HG02973 (cell line): ENCODE measurements around the gene LTBR.
"Not testable (repeated sequence)": the region's sequence is repeated elsewhere in the genome, so short reads cannot be mapped to it uniquely, and the experiment has no call there.

ENCODE experiments used
- ATAC-seq: cut with Tn5 transposase; IDR thresholded peaks from one replicate; pipeline ENCODE4 v1.9.1; 2021; ENCODE audit warnings: moderate library complexity; ENCODE audit not compliant: unreplicated experiment

Gene LTBR

DNA sequence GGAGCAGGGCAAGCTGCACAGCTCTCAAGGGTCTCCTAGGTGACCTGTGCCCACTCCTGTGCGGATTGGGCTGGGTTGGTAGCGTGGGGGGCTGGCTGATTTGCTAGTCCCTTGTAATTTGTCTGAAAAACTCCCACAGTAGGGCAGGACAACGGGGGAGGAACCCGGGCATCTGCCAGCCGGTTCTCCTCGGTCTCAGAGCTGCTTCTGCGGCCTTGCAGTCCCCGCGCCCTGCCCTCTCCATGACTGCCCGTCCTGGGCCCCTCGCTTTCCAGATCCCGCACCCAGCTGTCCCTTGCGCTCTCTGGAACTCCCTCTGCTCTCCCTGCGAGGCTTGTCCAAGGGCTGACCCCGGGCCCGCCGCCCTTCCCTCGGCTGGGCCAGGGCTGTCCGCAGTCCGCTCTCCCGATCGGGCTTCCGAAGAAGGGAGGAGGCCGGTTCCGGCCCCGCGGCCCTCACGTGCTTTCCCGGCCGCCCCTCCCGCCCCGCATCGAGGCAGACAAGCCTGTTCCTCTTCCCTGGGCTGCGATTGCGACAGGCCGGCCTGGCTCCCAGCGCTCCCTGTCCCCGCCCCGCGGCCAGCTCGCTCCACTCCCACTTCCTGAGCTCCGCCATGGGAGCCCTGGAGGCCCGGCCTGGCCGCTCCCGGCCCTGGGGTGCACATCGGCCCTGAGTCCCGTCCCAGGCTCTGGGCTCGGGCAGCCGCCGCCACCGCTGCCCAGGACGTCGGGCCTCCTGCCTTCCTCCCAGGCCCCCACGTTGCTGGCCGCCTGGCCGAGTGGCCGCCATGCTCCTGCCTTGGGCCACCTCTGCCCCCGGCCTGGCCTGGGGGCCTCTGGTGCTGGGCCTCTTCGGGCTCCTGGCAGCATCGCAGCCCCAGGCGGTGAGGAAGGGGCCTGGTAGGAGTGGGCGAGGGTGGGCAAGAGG lies at the start of gene LTBR:
LTBR (plus strand) TSS at position 591 of the 927 bp plus-strand sequence; CDS start at position 788, 197 bp downstream.
- ATAC-seq = no peak

DNA sequence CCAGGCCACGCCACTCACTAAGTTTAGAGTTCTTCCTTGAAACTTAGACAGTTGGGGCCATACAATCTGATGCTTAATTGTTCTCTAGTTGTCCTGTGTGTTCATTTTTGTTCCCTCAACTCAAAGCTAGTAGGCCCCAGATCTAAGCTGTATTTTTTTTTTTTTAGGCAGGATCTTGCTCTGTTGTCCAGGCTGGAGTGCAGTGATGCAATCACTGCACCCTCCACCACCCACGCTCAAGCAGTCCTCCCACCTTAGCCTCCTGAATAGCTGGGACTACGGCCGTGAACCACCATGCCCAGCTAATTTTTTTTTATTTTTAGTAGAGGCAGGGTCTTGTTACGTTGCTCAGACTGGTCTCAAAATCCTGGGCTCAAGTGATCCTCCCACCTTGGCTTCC lies 49.6 kb upstream of the LTBR start:
- no peak for ATAC-seq

DNA sequence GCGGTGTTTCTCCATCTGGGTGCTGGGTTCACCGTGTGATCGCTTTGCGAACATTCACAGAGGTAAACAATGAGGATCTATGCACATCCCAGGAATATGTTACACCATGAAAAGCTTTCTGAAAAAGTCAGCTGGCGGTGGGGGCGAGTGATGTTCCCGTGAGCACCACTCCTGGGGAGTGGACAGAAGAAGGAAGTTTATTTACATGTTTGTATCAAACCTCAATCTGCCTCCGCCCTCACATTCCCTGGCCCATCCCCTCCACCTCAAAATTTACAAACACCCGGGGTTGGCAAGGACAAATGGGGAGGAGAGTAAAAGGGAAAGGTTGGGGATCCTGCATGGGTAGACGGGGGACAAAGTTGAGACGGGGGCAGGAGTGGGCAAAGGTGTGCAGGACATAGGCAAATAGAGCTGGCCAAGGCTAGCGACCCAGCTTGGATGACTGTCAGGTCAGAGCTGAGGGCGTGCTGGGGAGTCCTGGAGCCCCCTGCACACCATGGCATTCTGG lies 49.0 kb upstream of the LTBR start:
- ATAC-seq = no peak

DNA sequence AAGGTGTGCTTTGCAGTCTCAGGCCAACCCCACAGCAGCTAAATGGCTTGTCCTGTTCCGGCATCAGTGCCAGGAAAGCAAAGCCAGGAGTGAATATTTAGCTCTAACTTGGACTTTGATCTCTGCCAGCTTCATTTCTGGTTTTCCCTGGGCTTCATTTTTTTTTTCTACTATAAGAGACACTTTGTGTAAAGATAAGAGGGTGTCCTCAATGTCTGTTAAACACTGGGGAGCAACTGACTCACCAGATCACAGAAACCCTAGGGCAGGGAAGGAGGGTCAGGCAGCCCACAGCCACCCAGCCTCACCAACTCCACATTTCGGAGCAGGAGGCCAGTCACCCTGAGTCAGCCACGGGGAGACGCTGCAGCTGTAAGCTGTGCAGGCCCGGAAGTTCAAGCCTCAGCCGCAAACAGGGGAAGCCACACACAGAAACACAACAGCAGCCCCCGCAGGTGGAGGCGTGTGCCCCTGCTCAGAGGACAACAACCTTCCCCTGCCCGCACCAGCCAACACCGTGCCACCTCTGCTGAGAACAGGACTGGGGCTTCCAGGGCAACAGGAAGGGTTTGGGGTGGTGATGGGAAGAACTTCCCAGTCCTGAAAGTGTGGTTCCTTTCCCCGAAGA lies 48.4 kb upstream of the LTBR start:
- ATAC-seq = no peak

DNA sequence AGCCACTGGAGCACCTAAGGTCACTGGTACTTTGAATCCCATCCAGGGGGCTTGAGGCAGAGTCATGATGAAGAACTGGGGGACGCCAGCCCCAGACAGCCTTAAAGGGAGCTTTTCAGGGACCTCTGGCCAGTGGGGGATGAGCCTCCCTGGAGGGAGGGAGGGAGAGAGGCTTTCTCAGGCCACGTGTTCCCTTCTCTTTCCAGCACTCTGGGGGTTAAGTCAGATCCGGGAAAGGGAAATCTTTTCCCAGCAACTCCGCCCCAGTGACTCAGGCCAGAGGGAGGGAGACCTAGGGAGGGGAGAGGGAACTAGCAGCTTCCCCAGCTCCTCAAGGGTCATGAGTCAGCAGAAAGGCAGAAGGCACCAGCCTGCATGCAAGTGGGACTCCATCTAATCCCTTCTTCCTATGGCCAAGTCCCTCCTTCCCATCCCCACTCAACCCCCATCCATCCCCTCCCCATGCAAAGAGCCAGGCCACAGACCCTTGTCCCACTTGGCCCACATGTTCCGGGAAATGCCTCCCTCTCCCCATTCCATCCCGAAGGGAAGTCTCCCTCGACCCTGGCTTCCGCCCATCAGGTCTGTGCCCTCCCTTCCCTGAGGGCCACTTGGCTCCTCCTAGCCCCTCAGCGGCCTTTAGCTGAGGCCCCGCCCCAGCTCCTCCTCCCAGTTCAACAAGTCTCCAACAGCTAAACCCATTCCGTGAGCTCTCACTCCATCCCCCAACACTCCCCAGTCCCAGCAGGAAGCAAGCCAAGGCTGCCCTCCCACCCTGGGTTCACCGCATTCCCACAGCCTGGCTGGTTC lies 47.7 kb upstream of the LTBR start:
- no peak for ATAC-seq

DNA sequence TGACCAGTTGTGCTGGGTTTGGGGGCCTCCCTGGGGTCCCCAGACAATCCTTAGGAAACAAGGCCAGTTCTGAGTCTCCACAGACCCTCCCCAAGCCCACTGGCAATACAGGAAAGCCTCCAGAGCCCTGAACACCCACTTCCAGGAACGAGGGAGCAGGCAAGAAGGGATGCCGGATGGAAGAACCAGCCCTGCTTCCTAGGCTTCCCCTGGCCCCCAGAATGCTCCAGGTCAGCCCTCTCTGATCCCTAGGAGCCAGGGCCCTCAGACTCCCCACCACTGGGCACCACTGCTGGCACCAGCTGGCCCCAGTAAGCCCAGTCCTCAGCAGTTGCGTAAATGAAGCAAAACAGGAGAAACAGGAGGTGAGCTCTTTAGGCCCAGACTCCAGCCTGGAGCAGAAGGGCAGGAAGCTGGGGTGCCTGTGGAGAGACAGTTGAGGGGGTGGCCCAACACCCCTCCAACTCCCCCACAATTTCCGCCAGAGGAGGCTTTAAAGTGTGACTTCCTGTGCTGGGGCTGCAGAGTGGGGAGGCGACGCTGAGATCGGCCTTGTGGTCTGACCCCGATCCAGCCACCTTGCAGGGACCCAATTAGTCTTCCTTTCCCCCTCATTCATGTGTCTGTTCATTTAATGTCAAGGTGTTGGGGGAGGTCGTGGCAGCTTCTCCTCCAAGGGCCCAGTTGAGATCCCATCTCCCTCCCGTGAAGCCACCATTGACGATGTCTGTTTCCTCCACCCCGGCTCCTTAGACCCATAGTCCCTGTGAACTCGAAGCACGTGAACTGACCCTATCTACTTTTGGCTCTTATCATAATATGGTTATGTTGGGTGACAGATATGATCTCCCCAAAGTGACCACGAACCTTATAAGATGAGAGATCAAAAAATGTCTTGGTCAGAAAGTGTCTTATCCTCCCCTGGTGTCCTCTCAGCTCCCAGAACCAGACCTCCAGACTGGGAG lies 46.8 kb upstream of the LTBR start:
- no peak for ATAC-seq

DNA sequence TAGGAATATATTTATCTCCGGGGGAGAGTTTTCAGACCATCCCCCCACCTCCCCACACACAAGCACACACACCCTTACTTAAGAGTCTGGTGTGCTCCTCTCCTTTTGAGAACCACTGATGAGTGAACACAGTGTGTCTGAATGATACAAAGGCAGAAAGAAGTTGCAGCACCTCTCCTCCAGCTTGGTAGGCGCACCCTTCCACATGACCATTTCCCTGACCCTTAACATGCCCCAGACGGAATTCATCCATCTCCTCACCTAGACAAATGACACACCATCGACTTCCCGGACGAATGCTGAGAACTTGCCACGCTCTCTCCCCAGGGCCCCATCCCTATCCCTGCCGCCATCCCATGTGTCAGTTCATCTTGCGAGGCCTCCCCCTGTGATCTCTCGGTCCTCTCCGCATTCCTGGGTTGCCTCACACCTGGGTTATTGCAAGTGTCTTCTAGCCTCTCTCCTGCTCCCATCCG lies 46.0 kb upstream of the LTBR start:
- no peak for ATAC-seq

DNA sequence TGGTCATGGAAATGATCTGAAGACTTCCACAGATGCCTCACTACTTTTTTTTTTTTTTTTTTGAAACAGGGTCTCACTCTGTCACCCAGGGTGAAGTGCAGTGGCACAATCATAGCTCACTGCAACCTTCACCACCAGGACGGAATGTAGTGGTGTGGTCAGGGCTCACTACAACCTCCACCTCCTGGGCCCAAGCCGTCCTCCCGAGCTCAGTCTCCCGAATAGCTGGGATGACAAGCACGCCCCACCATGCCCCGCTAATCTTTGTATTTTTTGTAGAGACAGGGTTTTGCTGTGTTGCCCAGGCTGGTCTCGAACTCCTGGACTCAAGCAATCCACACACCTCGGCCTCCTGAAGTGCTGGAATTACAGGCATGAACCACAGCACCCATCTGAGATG lies 45.4 kb upstream of the LTBR start:
- ATAC-seq = not testable (repeated sequence)

DNA sequence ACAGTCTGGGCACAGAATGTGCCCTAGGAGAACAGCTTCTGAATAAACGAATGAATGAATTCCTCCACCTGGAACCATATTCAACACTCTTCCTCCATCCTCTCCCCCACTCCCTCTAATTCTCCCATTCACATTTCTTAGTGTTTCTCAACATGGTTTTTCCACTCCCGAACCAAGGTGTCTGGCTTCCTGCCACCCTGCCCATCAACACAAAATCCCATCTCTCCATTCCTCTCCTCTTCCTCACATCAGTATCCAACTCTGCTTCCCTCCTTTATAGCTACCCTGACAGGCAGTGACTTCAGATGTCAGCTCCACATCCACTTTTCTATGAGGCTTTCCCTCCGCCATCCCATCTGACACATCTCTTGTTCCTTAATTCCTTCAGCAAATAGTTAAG lies 45.0 kb upstream of the LTBR start:
- no peak for ATAC-seq

DNA sequence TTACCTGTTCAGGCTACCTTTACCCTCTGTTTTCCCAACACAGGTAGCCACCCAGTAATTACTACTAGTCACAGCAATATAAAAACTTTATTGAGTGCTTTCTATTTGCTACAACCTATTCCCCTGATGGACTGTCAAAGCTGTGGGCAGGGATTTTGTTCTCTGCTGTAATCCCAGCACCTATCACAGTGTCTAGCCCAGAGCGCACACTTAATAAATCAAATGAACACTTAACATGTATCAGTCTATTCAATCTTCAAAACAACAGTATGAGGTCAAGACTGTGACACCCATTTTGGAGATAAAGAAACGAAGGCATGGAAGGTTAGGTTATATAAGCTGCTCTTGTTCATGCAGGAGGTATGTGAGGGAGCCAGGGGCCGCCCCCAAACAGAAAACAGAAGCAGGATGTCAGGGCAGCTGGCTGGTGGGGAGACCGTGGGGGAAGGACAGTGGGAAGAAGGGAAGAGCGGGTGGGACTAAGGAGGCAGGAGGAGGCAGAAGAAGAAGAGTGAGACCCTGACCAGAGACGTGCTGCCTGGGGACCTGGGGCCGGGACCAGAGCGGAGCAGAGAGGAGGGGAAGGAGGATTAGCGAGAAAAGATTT lies 43.8 kb upstream of the LTBR start:
- no peak for ATAC-seq

DNA sequence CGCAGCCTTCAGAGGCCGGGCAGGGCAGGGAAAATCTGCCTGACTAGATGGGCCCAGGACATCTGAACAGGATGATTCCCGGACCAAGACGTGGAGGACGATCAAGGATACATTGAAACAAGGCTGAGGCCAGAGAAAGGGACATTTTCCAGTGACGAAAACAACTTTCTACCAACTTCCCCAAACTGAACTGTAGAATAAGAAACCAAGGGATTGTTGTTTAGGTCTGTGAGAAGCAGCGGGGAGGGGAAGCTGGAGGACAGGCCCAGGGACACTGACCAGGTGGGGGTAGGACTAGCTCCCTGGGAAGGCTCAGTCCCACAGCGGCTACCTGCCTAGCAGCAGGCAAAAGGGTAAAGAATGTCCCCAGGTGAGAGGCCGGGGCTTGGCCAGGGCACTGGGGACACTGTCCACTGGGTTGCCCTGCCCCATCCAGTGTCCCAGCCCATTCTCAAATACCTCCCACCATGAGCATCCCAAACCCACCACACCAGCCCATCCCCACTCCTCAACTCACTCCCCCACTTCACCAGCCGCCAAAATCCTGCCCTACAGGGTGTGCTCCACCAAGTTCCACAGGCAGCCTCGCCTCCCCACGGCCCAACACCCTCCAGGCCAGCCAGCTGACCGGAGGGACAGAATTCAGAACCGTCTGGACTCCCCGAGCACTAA lies 43.1 kb upstream of the LTBR start:
- ATAC-seq = no peak

DNA sequence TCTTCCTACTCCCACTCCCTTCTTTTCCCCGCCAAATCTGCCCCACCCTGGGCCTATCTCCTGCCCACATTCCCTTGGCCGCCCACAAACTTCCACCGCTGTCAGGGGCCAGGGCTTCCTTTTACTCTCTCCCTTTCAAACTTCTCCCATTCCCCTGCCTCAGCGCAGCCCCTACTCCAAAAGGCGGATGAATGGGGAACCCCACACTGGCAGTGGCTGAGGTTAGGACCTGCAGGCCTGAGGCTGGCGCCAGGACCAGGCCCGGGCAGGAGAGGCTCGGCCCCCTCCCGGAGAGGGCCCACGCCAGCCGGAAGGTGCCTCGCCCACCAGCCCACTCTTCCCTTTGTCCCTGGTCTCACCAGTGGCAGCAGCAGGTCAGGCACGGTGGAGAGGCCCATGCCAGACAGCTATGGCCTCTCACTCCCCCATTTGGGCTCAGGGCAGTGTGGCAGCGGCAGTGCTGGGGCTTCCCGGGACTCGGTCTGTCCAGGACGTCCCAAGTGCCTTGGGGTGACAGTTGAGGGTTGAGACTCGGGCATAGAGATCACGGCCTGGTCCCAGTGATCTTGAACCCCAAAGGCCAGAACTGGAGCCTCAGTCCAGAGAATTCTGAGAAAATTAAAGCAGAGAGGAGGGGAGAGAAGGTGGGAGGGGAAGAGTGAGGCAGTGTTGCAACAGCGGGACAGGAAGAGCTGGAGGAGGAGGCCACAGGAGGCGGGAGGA lies 42.4 kb upstream of the LTBR start, which contains the start of gene TNFRSF1A:
TNFRSF1A (minus strand) TSS at position 660 of the 723 bp plus-strand sequence; CDS start at position 398, 262 bp downstream.
- ATAC-seq = no peak

DNA sequence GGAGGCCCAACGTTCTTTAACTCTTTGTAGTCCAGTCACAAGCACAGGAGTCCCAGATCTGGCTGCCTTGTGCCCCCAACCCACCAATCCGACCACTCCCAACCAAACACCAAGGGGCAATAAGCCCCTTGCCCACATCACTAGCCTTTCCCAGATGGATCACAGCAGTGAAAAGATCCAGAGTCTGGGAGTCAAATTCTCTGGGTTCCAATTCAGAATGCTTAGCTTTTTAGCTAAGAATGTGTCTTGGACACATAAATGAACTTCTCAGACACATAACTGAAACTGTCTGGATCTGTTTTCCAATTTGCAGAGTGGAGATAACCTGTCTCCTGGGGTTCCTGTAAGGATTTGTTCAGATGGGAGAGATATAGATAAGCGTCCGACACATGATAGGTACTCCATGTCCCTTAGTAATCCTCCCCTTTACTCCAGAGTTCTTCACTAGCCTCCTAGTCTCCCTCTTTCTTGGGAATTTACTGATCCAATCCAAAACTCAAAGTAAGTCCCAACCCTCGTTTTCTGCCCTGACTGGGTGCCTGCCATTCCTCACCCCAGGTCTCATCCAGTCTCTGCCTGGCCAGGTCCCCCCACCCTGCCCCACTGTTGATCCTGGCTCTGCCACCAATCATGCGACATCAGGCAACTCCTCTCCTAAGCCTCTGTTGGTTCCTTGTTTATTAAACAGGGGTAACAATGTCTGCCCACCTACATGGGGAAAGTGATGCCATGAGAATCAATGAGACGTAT lies 41.6 kb upstream of the LTBR start:
- no peak for ATAC-seq

DNA sequence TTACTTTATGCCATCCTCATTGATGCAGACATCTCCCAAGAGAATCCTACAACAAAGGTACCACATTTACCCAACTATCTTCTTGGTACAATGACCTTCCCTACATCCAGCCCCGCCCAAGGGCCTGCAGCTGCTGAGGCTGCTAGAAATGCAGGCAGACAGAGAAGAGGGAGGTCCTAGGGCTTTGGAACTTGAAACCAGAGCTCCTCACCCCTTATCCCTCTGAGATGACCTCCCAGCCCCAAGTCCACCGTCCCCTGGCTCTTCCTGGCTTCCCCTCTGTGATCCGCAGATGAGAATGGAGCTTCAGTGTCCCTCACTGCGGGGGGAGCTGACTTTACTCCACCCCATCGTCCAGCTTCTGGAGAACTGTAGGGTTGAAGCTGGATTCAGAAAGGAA lies 40.4 kb upstream of the LTBR start:
- ATAC-seq = no peak

DNA sequence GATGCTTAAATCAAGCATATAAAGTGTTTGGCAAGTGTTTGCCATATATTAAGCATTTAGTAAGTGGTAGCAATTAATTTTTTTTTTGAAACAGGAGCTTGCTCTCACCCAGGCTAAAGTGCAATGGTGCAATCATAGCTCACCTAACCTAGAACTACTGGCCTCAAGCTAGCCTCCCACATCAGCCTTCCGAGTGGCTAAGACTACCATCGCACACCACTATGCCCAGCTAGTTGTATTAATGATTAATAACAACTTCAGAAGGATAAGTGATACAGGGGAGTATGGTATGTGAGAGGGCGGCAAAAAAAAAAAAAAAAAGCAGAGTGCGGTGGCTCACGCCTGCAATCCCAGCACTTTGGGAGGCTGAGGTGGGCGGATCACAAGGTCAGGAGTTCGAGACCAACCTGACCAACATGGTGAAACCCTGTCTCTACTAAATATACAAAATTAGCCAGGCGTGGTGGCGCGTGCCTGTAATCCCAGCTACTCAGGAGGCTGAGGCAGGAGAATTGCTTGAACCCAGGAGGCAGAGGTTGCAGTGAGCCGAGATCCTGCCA lies 39.8 kb upstream of the LTBR start:
- not testable (repeated sequence) for ATAC-seq

DNA sequence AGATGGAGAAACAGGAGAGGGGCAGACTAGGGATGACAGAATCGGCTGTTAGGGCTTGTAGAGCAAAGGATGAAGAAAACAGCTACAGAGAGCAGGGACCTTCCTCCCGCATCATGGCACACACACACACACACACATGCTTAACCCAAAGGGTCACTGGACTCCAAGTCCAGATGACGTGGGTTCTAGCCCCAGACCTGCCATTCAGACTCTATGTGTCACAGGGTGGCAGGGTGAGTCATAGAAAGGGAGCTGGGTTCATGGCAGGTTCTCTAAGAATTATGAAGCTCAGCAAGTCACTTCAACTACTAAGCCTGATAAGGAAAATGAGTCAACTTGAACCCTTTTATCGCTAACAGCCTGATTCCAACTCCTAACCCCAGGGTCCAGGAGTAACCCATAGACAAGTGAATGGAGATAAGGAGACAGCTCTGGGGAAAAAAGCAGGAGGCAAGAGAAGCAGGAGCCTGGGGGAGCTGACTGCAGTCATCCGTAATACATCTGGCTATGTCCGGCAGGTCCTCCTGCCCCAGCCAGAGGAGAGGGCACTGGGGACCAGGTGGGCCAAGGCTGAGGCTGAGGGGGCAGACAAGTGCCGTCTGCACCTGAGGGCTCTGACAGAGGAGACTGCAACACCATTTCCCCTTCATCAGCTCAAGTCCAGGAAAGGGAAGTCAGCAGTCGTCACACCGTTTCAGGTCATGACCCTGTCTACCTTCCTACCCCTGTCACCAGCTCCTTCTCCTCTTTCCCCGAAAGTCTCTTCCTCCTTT lies 38.5 kb upstream of the LTBR start:
- ATAC-seq = no peak
